Pons (tissue), 1 donor: ENCODE data around the gene PNKP.
"Not testable (repeated sequence)": the region's sequence is repeated elsewhere in the genome, so short reads cannot be mapped to it uniquely, and the experiment has no call there.

Experiments used
- DNase-seq: peaks from one replicate; pipeline ENCODE4 v3.0.0-alpha.2; 2016; ENCODE audit warnings: low spot score

PNKP gene

DNA sequence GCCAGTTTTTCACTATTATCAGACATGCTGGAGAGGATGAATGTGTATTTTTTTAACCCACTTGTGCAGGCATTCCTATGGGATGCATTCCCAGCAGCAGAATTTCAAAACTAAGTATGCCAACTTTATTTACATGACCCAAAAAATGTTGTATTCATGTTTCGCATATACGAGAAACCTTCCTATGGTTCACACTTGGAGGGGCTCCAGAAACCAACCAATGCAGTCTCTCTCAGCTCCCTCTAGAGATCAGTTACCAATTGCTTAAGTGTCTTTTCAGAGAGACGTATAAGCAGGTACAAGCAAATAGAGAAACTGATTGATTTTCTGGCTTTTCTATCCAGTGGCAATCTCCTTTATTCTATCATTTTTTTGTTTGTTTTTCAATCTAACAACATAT, 22.0 kb downstream of the PNKP start:
- DNase-seq, result no peak

DNA sequence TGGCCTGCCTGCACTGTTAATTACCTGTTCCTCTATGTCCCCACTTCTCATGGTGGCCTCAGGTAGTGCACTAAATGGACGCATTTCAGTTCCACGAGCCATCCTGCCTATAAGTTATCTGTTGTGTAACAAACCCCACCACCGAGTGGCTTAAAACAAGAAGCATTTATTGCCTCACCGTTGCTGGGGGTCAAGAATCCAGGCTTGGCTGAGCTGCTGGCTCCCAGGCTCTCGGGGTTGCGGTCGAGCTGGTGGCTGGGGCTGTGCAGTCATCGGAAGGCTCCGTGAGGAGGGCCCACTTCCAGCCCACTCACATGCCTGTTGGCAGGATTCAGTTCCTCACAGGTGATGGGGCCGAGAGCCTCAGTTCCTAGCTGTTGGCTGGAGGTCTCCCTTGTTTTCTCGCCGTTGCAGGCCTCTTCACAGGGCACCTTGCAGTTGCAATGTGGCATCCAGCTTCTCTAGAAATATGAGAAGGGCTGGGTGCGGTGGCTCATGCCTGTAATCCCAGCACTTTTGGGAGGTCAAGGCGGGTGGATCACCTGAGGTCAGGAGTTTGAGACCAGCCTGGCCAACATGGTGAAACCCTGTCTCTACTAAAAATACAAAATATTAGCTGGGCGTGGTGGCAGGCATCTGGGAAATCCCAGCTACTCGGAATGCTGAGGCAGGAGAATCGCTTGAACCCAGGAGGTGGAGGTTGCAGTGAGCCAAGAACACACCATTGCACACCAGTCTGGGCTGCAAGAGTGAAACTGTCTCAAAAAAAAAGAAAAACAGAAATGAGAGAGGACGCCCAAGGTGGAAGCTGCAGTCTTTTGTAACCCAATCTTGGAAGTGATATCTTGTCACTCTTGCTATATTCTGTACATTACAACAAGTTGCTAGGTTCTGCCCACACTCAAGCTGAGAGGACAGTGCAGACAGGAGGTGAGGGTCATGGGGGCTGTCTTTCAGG, 23.0 kb downstream of the PNKP start:
- no peak for DNase-seq

DNA sequence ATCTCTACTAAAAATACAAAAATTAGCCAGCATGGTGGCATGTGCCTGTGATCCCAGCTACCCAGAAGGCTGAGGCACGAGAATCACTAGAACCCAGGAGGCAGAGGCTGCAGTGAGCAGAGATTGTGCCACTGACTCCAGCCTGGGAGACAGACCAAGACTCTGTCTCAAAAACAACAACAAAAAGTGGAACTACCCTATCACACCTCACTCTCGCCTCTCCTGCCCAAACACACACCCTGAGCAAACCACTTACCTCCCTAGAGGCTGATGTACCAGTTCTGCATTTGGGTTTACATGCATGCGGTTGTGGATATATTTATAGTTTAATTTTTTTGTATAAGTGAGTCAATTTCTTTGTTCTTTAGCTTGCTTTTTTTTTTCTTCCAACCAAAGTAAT, 24.1 kb downstream of the PNKP start:
- DNase-seq, result no peak

DNA sequence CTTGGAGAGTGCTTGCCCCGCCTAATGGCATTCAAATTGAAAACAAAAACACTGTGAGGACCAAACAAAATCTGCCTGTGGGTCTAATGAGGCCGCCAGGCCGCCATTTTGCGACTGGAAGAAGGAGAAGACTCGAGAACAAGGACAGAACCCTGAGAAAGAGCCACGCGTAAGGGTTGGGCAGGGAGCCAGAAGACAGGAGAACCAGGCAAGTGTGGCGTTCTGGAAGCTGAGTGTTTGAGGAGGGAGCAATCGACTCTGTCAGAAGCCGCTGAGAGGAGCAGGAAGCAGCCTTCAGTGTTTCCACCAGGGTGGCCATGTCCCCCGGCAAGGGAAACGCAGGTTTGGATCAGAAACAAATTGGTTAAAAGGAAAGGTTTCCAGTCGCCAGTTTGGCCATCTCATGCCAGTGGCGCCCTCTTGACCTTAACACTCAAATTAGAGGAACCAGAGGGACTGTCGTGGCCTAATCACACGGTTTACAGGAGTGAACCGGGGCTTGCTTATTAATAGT, 26.6 kb downstream of the PNKP start:
- no peak for DNase-seq

DNA sequence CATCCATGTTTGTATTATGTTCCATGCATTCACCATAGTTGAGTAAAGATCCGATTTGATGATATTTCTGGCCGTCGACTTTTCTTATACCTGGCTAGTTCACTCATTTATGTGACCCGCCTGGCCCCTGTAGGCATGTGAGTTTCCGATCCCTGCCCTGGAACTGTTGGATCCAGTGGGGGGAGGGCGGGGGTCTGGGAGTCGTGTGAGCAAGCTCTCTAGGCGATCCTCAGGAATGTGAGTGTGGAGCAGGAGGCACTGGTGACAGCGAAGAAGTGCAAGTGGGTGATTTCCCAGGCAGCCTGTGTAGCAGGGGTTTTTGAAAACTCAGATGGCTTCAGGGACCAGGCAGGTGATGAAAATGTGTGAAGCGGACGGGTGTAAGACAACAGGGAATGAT, 27.1 kb downstream of the PNKP start:
- DNase-seq, result no peak

DNA sequence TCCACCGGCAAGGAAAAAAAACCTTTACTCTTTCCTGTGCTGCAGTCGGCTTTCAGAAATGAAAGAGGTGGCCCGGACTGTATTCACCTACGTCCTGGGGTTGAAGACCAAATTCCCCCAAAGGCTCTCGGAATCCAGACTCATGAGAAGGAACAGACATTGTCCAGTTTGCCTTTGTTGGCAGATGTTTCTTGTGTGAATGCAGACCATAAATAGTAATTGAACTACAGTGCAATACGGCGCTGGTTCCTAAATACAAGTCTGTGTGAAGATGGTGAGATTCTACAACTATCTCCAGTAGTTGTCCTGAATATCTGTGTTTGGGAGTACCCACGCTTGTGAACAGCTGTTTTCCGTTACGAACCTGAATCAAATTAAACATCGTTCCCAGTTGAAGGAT, 27.7 kb downstream of the PNKP start:
- DNase-seq, result no peak

DNA sequence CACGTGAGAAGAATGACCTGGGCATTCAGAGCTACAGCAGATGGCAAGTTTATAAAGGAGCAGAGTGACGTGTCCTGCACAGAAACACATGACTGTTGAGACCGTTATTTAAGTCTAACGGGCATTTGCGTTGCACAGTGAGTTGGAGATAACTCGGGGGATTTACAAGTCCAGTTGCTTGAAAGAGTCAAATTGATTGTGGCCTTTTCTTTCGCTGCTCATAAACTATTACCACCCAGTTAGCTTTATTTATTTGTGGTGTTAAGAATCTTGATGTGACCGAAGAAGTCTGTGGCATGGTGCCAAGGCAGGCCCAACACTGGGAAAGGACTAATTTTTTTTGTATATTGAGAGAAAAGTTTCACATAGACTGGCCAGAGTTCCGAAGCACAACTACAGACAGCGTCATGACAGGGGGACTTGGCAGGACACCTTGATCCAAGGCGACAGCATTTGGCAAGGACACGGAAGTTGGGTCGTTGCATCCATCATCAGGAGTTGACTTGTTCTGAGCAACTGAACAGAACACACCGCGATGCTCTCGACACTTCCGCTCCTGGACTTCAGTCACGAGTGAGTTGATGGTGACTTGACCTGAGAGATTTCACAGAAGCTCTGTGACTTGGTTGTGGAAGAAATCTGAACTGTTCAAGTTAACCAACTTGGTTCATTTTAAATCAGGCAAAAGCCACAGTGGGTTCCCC, 28.3 kb downstream of the PNKP start:
- no peak for DNase-seq

DNA sequence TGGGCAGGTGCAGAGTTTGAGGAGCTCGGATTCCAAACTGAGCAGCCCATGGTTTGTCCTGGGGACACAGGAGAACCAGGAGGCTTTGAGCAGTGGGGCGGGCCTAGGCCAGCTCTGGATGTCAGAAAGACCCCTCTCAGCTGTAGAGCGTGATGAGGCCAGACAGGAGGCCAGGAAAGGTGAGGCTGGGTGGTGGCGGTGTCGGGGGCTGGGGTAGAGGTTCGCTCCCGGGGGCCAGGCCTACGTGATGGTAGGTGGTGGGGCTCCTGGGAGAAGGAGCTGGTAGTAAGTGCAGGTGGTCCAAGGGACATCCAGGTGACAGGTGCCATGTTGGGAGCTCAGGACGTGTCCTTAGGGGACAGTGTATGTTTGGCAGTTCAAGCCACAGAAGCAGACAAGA, 30.0 kb downstream of the PNKP start:
- no peak for DNase-seq

DNA sequence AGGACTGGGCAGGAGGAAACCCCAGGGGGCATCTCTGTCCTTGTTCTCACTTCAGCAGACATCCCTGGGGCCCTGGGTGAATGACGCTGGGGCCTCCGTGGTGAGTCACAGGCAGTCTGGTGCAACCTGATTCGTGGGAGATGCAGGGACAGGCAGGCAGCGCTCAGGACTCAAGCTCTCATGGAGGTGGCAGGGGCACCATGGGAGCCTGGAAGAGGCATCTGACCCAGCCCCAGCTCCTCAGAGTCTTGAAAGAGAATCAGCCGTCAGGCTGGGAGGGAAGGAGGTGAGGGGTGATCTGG, 30.4 kb downstream of the PNKP start:
- DNase-seq, result no peak

DNA sequence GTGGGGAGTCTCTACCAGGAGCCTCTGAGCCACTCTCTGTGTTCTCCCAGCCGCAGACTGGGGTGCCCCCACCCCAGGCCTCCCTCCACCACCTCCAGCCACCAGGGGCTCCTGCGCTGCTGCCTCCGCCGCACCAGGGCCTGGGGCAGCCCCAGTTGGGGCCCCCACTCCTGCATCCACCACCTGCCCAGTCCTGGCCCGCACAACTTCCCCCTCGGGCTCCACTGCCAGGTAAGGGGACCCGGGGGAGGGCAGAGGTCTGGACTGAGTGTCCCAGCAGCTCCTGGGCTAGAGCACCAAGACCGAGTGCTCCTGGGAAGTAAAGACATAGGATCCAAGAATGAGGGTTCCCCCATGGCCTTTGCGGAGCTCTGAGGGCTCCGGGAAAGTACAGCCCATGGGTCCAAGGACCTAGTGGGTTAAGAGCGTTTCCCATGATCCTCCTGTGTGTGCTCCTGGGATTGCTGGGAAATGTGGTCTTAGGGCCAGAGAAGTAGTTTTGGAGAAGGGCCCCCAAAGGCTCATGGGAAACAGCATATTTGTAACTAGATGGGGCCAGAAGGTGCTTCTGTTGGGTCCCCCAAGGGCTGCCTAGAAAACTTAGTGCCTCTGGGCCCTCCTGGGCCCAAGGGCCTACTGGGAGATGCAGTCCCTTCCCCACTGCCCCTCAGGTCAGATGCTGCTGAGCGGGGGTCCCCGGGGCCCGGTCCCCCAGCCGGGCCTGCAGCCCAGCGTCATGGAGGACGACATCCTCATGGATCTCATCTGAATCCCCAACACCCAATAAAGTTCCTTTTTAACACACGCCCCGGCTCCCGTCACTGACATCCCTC, 31.0 kb downstream of the PNKP start:
- DNase-seq, result no peak

DNA sequence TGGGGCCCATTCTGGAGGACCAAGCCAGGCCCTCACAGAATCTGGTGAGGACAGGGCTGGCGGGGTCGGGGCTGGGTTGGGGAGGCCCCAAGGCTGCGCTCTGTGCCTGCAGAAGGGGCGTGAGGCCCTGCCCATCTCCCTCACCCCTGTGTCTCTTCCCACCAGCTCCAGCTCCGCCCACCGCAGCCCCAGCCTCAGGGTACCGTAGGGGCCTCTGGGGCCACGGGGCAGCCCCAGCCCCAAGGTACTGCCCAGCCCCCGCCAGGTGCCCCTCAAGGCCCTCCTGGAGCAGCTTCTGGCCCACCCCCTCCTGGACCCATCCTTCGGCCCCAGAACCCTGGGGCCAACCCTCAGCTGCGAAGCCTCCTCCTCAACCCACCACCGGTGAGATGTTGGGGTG, 31.8 kb downstream of the PNKP start:
- no peak for DNase-seq

DNA sequence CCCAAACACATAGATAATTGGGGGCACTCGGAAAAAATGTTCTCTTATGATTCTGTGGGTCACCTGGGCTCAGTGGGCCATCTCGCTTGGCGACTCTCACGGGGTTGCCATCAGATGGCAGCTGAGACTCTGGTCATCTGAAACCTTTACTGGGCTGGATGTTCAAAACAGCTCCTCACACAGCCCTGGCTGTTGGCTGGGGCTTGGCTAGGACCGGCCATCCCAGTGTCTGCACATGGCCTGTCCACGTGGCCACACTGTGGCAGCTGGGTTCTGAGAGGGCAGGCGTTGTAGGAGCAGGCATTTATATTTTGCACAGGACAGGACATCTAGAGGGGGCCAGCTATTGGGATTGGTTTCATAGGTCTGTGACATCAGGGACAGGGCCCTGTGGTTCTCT, 33.8 kb downstream of the PNKP start:
- no peak for DNase-seq

DNA sequence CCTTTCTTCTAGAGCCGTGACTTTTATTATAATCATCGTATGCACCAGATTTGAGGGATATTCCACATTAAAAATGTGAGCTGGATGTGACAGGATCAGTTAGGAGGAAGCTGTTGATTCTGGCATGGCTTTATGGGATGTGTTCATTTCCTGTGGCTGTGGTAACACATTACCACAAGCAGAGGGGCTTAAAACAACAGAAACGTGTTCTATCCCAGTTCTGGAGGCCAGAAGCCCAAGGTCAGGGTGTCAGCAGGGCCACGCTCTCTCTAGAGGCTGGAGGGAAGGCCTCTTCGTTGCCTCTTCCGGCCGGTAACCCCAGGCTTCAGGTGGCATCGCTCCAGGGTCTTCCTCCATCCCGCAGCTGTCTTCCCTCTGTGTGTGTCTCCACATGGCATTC, 34.8 kb downstream of the PNKP start:
- DNase-seq, result no peak

DNA sequence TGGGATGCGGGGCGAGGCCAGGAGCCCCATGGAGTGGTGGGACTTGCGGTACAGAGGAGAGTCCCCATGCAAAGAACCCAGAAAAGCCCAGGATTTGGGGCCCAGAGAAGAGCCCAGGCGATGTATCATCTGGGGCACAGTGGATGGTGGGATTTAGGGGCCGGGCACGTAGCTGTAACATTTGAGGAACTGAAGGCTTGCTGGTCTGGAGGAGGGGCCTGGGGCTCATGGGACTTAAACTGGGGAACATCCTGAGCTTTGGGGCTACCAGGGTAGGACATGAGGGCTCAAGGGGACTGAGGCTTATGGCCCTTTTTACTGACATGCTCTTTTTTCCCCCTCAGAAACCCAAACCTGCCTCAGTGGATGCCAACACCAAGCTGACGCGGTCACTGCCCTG, 35.8 kb downstream of the PNKP start:
- no peak for DNase-seq

DNA sequence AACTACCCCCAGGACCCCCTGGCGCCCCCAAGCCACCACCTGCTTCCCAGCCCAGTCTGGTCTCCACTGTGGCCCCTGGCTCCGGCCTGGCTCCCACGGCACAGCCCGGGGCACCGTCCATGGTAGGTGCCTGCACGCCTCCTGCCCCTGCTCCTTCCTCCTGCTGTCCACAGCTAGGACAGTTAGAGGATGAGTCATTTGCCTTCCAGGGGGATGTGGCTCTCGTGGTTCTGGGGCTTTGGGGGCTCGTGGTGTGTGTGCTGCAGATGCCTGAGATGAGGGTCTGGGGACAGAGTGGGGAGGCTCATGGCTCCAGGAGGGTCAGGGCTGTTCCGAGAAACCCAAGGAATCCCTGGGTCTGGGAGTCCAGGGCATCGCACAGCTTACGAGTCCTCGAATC, 36.6 kb downstream of the PNKP start:
- DNase-seq, result no peak

DNA sequence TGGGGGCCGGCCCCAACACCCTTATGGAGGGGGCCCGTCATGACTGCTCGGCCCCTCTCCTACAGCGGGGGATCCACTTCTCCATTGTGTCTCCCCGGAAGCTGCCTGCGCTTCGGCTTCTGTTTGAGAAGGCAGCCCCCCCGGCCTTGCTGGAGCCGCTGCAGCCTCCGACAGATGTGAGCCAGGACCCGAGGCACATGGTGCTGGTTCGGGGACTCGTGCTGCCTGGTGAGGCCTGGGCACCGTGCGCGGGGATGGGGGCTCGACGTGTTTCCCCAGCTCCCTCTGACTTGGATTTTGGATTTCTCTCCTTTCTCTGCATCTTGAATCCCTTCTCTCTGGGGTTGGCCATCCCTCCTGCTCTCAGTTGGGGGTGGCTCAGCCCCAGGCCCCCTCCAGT, 37.7 kb downstream of the PNKP start:
- no peak for DNase-seq

DNA sequence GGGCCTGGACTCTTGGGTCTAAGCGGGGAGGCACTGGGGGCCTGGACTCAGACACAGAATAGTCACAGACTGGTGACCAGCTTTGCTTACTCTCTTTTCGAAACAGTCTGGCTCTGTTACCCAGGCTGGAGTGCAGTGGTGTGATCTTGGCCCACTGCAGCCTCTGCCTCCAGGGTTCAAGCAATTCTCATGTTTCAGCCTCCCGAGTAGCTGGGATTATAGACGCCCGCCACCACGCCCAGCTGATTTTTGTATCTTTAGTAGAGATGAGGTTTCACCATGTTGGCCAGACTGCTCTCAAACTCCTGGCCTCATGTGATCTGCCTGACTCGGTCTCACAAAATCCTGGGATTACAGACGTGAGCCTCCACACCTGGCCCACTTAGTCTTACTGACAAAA, 38.2 kb downstream of the PNKP start:
- DNase-seq, result no peak

DNA sequence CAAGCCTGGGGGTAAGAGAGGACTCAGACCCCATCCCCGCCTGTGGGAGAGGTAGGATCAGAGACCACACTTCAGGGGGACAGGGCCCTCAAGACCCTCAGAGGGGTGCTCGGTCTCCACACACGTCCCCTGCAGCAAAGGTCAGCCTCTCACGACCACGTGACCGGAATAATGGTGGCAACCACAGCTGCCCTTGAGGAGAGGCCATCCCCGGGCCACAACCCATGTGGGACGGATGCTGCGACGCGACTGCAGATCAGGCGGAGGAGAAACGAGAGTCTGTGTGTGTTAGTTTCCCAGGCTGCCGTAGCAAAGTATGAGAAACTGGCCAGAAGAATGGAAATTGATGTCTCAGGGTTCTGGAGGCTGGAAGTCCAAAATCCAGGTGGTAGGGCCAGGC, 40.3 kb downstream of the PNKP start:
- DNase-seq, result no peak

DNA sequence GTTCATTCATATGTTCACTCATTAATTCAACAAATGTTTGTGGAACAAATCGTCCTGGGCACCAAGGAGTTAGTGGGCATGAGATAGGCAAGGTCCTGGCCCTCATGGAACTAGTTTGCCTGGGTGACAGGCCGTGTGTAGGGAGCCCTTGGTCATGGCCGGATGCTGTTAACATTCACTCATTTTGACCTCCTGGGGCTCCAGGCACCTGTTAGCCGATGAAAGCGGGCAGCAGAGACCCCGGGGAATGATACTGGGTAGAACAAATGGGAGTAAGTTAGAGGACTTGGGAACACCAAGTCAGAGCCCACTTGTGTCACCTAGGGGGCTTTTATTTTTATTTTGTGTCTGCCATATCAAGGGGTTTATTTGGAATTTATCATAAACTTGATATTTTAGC, 42.7 kb downstream of the PNKP start:
- no peak for DNase-seq

DNA sequence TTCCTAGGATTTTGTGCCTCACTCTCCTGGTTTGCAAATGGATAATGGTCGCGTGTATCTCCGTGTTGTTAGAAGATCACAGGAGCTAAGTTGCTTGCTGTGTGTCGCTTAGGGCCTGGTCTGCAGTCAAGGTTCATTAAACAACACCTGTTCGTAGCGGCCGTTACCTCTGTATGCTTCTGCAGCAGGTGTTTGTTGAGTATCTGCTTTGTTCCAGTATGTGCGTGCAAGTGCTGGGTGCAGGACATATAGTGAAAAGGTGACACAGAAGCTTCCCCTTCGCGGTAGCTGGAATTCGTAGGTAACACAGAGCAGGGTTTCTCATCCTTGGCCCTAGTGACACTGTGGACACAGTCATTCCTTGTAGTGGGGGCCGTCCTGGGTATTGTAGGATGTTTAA, 43.9 kb downstream of the PNKP start:
- no peak for DNase-seq

DNA sequence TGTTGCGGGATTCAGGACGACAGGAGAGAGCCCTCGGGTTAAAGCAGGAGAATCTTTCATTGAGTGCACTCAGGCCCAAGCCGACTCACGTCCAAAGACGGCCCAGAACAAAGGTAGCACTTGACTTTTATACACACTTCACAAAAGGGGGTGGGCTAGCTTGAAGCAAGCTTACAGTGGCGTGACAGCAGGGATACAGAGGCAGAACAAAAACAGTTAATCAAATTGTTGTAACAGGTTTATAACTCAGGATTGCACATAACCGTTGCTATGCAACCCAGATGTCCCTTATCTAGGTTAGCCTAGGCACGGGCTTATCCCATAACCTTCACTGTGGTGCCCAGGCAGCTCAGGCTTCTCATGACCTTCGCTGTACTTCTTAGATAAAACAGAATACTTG, 47.3 kb downstream of the PNKP start:
- no peak for DNase-seq

DNA sequence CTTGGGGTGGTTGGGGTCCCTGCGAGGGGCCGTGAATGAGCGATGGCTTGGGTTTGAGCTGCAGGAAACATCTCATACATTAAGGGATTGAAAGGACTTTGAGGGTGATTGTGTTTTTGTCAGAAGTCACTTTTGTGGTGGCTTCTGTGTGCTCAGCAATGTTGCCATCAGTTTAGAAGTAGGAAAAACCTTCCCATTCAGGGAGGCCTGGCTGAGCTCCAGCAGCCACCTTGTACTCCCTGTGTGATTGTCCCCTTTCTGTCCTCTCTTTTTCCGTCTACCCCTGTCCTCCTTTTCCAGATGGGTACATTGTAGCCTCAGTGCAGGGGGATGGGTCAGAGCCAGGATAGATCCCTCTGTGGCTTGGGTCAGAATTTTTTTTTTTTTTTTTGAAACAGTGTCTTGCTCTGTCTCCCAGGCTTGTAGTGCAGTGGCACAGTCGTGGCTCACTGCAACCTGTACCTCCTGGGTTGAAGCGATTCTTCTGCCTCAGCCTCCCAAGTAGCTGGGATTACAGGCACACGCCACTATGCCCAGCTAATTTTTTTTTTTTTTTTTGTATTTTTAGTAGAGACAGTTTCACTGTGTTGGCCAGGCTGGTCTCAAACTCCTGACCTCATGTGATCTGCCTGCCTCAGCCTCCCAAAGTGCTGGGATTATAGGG, 47.8 kb downstream of the PNKP start:
- DNase-seq, result not testable (repeated sequence)
